Neutrophil (primary cell): ENCODE measurements around the gene FAM114A1.
"Not testable (repeated sequence)": the region's sequence is repeated elsewhere in the genome, so short reads cannot be mapped to it uniquely, and the experiment has no call there.

Experiments
- H3K27ac ChIP-seq: fragments of 200-600 bp; sonication (generic); 2 replicates; pipeline ENCODE4 v1.5.1; 2016; ENCODE audit warnings: mild to moderate bottlenecking, moderate library complexity
- H3K27me3 ChIP-seq: fragments of 200-600 bp; sonication (generic); 2 replicates; pipeline ENCODE4 v1.6.0; 2016; ENCODE audit warnings: mild to moderate bottlenecking
- H3K36me3 ChIP-seq: fragments of 200-600 bp; sonication (generic); 2 replicates; pipeline ENCODE4 v1.5.1; 2017
- H3K4me1 ChIP-seq, 2 experiments: fragments of 200-600 bp in 1 of 2; sonication (generic) in 1 of 2; 1 replicate in 1 of 2; 2 replicates in 1 of 2; pipeline versions ENCODE4 v1.5.1 to v1.6.1; 2013 to 2016; ENCODE audit warnings: low read depth in 1 of 2, low read length in 1 of 2, mild to moderate bottlenecking in 1 of 2, moderate library complexity in 1 of 2; ENCODE audit not compliant: control insufficient read depth in 1 of 2, insufficient read depth in 1 of 2
- H3K4me3 ChIP-seq, 2 experiments: fragments of 200-600 bp in 1 of 2; sonication (generic) in 1 of 2; 1 replicate in 1 of 2; 2 replicates in 1 of 2; pipeline ENCODE4 v1.5.1; 2013 to 2016; ENCODE audit warnings: low read depth in 1 of 2, low read length in 1 of 2, mild to moderate bottlenecking in 1 of 2, moderate library complexity in 1 of 2
- H3K9me3 ChIP-seq: fragments of 200-600 bp; sonication (generic); 2 replicates; pipeline ENCODE4 v1.5.1; 2016
- CTCF ChIP-seq: fragments of 200-600 bp; sonication (generic); IDR thresholded peaks from 2 replicates; pipeline ENCODE4 v1.5.1; 2016; ENCODE audit warnings: antibody characterized with exemption

The FAM114A1 gene

GRCh38 chr4:38930707-38931106 is 63.1 kb downstream of the FAM114A1 start:
- H3K36me3 ChIP-seq, result peaks cover 6% of the 10 kb centered on the region
- H3K4me3 ChIP-seq, result no peak overlapping the region
- no peaks in the 10 kb centered on the region for H3K9me3 ChIP-seq
- no peaks in the 10 kb centered on the region for H3K27me3 ChIP-seq
- no peak overlapping the region for H3K27ac ChIP-seq
- H3K4me1 ChIP-seq, result no peaks in the 10 kb centered on the region
- TF ChIP-seq CTCF, result no peak

GRCh38 chr4:38931125-38931524 is 63.5 kb downstream of the FAM114A1 start:
- no peak overlapping the region for H3K4me3 ChIP-seq
- peaks cover 6% of the 10 kb centered on the region for H3K36me3 ChIP-seq
- no peaks in the 10 kb centered on the region for H3K9me3 ChIP-seq
- TF ChIP-seq CTCF, result no peak
- H3K27ac ChIP-seq, result no peak overlapping the region
- H3K4me1 ChIP-seq, result no peaks in the 10 kb centered on the region
- no peaks in the 10 kb centered on the region for H3K27me3 ChIP-seq

GRCh38 chr4:38935391-38936073 is 67.9 kb downstream of the FAM114A1 start:
- Histone ChIP-seq H3K27me3 (no peaks in the 10 kb centered on the region), H3K36me3 (peaks cover 6% of the 10 kb centered on the region), H3K4me1 (no peaks in the 10 kb centered on the region), H3K27ac (no peak overlapping the region), H3K9me3 (no peaks in the 10 kb centered on the region), H3K4me3 (no peak overlapping the region)
- no peak for TF ChIP-seq CTCF

GRCh38 chr4:38939165-38939564 is 71.6 kb downstream of the FAM114A1 start:
- Histone ChIP-seq H3K27me3 (no peaks in the 10 kb centered on the region), H3K9me3 (no peaks in the 10 kb centered on the region), H3K4me3 (no peak overlapping the region), H3K36me3 (no peaks in the 10 kb centered on the region), H3K27ac (no peak overlapping the region), H3K4me1 (no peaks in the 10 kb centered on the region)
- no peak for TF ChIP-seq CTCF

- H3K27ac ChIP-seq, result no peak overlapping the region
- TF ChIP-seq CTCF, result no peak
- no peaks in the 10 kb centered on the region for H3K4me1 ChIP-seq
- no peaks in the 10 kb centered on the region for H3K27me3 ChIP-seq
- H3K36me3 ChIP-seq, result no peaks in the 10 kb centered on the region
- H3K4me3 ChIP-seq, result no peak overlapping the region
- no peaks in the 10 kb centered on the region for H3K9me3 ChIP-seq
Observed at GRCh38 chr4:38940476-38940875, 72.9 kb downstream of the FAM114A1 start.

GRCh38 chr4:38941906-38942305 is 74.3 kb downstream of the FAM114A1 start:
- not testable (repeated sequence) for H3K9me3 ChIP-seq, H3K27me3 ChIP-seq, H3K4me3 ChIP-seq, H3K36me3 ChIP-seq, H3K27ac ChIP-seq, H3K4me1 ChIP-seq
